Endothelial cell of umbilical vein (primary cell): ENCODE results near the gene R3HDM2. TPM values are rescaled to one million over a fixed set of nuclear protein-coding genes. Genes with fewer than 3 reads are reported as not detected.

ENCODE experiments used
- BruUV-seq: library from RNA; stranded (reverse); fragments of 400-500 nt; replicated peaks from 2 replicates; lab custom pipeline; 2021; lab: Mats Ljungman, UMichigan
- CTCF ChIA-PET: fragments of 300-600, 350-600 bp; sonication (Branson Sonifier 250); formaldehyde crosslinking; loops from one replicate; lab custom pipeline; 2021; ENCODE audit warnings: antibody characterized with exemption, inconsistent platforms; lab: Charles Lee
- POLR2A ChIA-PET: fragments of 300-600, 350-600 bp; sonication (Branson Sonifier 250); formaldehyde crosslinking; loops from one replicate; lab custom pipeline; 2021; ENCODE audit warnings: antibody characterized with exemption, inconsistent platforms; lab: Charles Lee
- DNase-seq: peaks from one replicate; pipeline ENCODE4 v3.0.0-alpha.2; 2011; ENCODE audit warnings: low read depth, low spot score
- FAIRE-seq: peaks from 2 replicates; lab custom pipeline; 2011; peaks lifted over from hg19 to GRCh38; lab: Jason Lieb, UNC
- H2AFZ ChIP-seq: 2 replicates; pipeline ENCODE4 v1.6.0; 2012; ENCODE audit warnings: low read depth, low read length, control low read depth, inconsistent platforms
- H3K27ac ChIP-seq: 2 replicates; pipeline ENCODE4 v1.5.1; 2011; ENCODE audit warnings: low read depth, mild to moderate bottlenecking, control low read depth, low read length, moderate library complexity; ENCODE audit not compliant: insufficient read depth
- H3K27me3 ChIP-seq, 2 experiments: 2 replicates each; pipeline versions ENCODE4 v1.6.0 to v1.6.1; 2011; ENCODE audit warnings: low read length in 2 of 2, mixed read lengths in 1 of 2; ENCODE audit not compliant: control insufficient read depth in 2 of 2, insufficient read depth in 2 of 2
- H3K36me3 ChIP-seq, 2 experiments: 2 replicates in 1 of 2; 3 replicates in 1 of 2; pipeline ENCODE4 v1.5.1; 2011; ENCODE audit warnings: low read length in 2 of 2, mild to moderate bottlenecking in 1 of 2, moderate library complexity in 1 of 2; ENCODE audit not compliant: control insufficient read depth in 2 of 2, insufficient read depth in 2 of 2; ENCODE audit errors: extremely low read depth in 1 of 2
- H3K4me1 ChIP-seq: 3 replicates; pipeline ENCODE4 v1.5.1; 2011; ENCODE audit warnings: mild to moderate bottlenecking, low read length; ENCODE audit not compliant: control insufficient read depth, insufficient read depth; ENCODE audit errors: extremely low read depth
- H3K4me2 ChIP-seq: 2 replicates; pipeline ENCODE4 v1.6.1; 2011; ENCODE audit warnings: low read length, control low read depth, mixed read lengths; ENCODE audit not compliant: insufficient read depth
- H3K4me3 ChIP-seq, 3 experiments: fragments of 200-600 bp in 1 of 3; sonication (generic), shearing (Covaris generic) in 1 of 3; replicated peaks in 1 of 3; 2 replicates each; pipeline ENCODE4 v1.5.1; 2011 to 2016; ENCODE audit warnings: control low read depth in 3 of 3, low read length in 3 of 3, mild to moderate bottlenecking in 2 of 3, inconsistent platforms in 1 of 3, low read depth in 1 of 3, moderate library complexity in 1 of 3; ENCODE audit not compliant: insufficient read depth in 1 of 3
- H3K79me2 ChIP-seq: 2 replicates; pipeline ENCODE4 v1.6.0; 2012; ENCODE audit warnings: low read length, inconsistent platforms; ENCODE audit not compliant: control insufficient read depth, insufficient read depth
- H3K9ac ChIP-seq: replicated peaks from 2 replicates; pipeline ENCODE3; 2011; ENCODE audit warnings: low read length, control low read depth; ENCODE audit not compliant: insufficient read depth; ENCODE audit errors: extremely low read depth
- H3K9me1 ChIP-seq: replicated peaks from 3 replicates; pipeline ENCODE4 v1.6.0; 2011; ENCODE audit warnings: mild to moderate bottlenecking, low read length; ENCODE audit not compliant: control insufficient read depth, insufficient read depth; ENCODE audit errors: extremely low read depth
- H3K9me3 ChIP-seq: replicated peaks from 2 replicates; pipeline ENCODE4 v1.5.1; 2012; ENCODE audit warnings: low read length, inconsistent platforms; ENCODE audit not compliant: control insufficient read depth, insufficient read depth
- H4K20me1 ChIP-seq: replicated peaks from 2 replicates; pipeline ENCODE3; 2011; ENCODE audit warnings: mild to moderate bottlenecking, low read length; ENCODE audit not compliant: control insufficient read depth, insufficient read depth; ENCODE audit errors: extremely low read depth
- EZH2 ChIP-seq: IDR thresholded peaks from 2 replicates; pipeline ENCODE4 v1.6.1; 2012; ENCODE audit warnings: borderline replicate concordance, low read depth, mild to moderate bottlenecking, moderate library complexity, low read length, inconsistent platforms; ENCODE audit not compliant: severe bottlenecking
- FOS ChIP-seq: IDR thresholded peaks from 2 replicates; pipeline ENCODE4 v1.6.1; 2011; ENCODE audit warnings: mild to moderate bottlenecking, low read length, moderate library complexity, borderline replicate concordance; ENCODE audit not compliant: insufficient read depth
- GATA2 ChIP-seq: IDR thresholded peaks from 2 replicates; pipeline ENCODE4 v1.7.0; 2011; ENCODE audit warnings: low read depth, mild to moderate bottlenecking, moderate library complexity, mixed read lengths, low read length; ENCODE audit not compliant: insufficient read length, insufficient read depth
- JUN ChIP-seq: IDR thresholded peaks from 2 replicates; pipeline ENCODE4 v1.6.1; 2011; ENCODE audit warnings: borderline replicate concordance, low read depth; ENCODE audit not compliant: insufficient read length, insufficient read depth
- MYC ChIP-seq: IDR thresholded peaks from one replicate; pipeline ENCODE4 v1.6.1; 2011; ENCODE audit warnings: mild to moderate bottlenecking, low read depth, low read length
- POLR2A ChIP-seq: IDR thresholded peaks from 2 replicates; pipeline ENCODE4 v1.6.1; 2012; ENCODE audit warnings: low read depth, mild to moderate bottlenecking, control low read depth, low read length
- POLR2AphosphoS5 ChIP-seq: IDR thresholded peaks from 2 replicates; pipeline ENCODE4 v1.6.1; 2012; ENCODE audit warnings: low read depth, mild to moderate bottlenecking, control low read depth, low read length, moderate library complexity; ENCODE audit not compliant: insufficient read depth
- dilution Hi-C: fragments of 300-500 bp; cut with MboI; formaldehyde crosslinking; loops from one replicate; pipeline ENCODE4 v1.15.0; 2019; ENCODE audit warnings: low sequenced_read_pairs; ENCODE audit not compliant: extremely low pct_ligation_motif_present
- intact Hi-C: fragments of 100-400 bp; cut with micrococcal nuclease; formaldehyde crosslinking; loops from one replicate; pipeline ENCODE4 v1.10.0; 2022
- polyA plus RNA-seq, 4 experiments: library from polyadenylated mRNA; depleted of rRNA in 3 of 4; stranded (reverse) in 3 of 4; unstranded in 1 of 4; fragments of >200 nt; gene quantifications; 2 replicates each; pipeline versions ENCODE4 v1.2.1 to v1.2.3, GENCODE V29; 2011 to 2012; ENCODE audit warnings: missing spikeins in 1 of 4
- total RNA-seq: library from RNA; stranded (reverse); gene quantifications from 2 replicates; pipeline ENCODE4 v1.2.3, GENCODE V29; 2021
- TF ChIP-seq, protein P1 (sequence below): IDR thresholded peaks from 2 replicates; pipeline ENCODE4 v1.6.1; 2011; ENCODE audit not compliant: insufficient read depth, insufficient read length
- TF ChIP-seq, protein P2 (sequence below), 2 donors: IDR thresholded peaks; 1 replicate in 1 of 2; 2 replicates in 1 of 2; pipeline ENCODE4 v1.5.1; 2011; ENCODE audit warnings: low read length in 2 of 2, mild to moderate bottlenecking in 2 of 2, moderate library complexity in 2 of 2, control low read depth in 1 of 2, inconsistent platforms in 1 of 2, low read depth in 1 of 2; ENCODE audit not compliant: insufficient read depth in 1 of 2; ENCODE audit errors: extremely low read depth in 1 of 2

The R3HDM2 gene
- total and polyA plus RNA-seq, 2 donors (not counting 3 experiments of a cell fraction or from before 2014, with no cell fraction given): 26.1 to 31.3 TPM

DNA sequence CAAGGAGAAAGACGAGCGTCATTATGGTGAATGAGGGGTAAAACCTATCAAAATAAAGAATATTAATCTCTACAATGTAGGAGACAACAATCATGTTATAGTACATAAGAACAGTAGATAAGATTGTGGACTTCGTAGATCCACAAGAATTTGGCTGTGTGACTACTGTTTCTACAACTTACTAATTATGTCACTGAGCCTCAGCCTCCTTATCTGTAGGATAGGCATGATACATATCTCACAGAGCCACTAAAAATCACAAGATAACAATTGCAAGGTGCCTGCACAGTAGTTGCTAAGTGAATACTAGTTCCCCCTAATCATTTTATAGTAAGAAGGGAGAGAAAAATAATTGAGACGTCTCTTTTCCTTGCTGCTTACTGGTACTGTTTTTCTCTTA is 101.6 kb downstream of the R3HDM2 start:
- intact Hi-C loops (no loop called here), dilution Hi-C loops (no loop called here)
- DNase-seq: no peak
- Histone ChIP-seq H3K4me1 (no peaks in the 10 kb centered on the region), H4K20me1 (no peaks in the 10 kb centered on the region), H3K36me3 (no peaks in the 10 kb centered on the region), H3K4me3 (no peak overlapping the region), H3K9me3 (no peaks in the 10 kb centered on the region), H3K27ac (no peak overlapping the region), H3K27me3 (no peaks in the 10 kb centered on the region), H3K4me2 (no peak overlapping the region), H2AFZ (no peak overlapping the region), H3K9me1 (no peaks in the 10 kb centered on the region), H3K9ac (no peak overlapping the region), H3K79me2 (no peaks in the 10 kb centered on the region)
- POLR2A ChIA-PET: no interaction called here
- CTCF ChIA-PET: no interaction called here
- FAIRE-seq: no peak
- BruUV-seq: no TSS peak
- TF ChIP-seq JUN (no peak), GATA2 (no peak), FOS (no peak), MYC (no peak), POLR2AphosphoS5 (no peak), POLR2A (no peak), EZH2 (no peak)
- TF ChIP-seq, protein P1, sequence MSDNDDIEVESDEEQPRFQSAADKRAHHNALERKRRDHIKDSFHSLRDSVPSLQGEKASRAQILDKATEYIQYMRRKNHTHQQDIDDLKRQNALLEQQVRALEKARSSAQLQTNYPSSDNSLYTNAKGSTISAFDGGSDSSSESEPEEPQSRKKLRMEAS: no peak
- TF ChIP-seq, protein P2, sequence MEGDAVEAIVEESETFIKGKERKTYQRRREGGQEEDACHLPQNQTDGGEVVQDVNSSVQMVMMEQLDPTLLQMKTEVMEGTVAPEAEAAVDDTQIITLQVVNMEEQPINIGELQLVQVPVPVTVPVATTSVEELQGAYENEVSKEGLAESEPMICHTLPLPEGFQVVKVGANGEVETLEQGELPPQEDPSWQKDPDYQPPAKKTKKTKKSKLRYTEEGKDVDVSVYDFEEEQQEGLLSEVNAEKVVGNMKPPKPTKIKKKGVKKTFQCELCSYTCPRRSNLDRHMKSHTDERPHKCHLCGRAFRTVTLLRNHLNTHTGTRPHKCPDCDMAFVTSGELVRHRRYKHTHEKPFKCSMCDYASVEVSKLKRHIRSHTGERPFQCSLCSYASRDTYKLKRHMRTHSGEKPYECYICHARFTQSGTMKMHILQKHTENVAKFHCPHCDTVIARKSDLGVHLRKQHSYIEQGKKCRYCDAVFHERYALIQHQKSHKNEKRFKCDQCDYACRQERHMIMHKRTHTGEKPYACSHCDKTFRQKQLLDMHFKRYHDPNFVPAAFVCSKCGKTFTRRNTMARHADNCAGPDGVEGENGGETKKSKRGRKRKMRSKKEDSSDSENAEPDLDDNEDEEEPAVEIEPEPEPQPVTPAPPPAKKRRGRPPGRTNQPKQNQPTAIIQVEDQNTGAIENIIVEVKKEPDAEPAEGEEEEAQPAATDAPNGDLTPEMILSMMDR (IDR thresholded peaks at IDR 0.05; ENCODE audit: extremely low read depth in 1 of 2, insufficient read depth in 1 of 2, low read depth in 1 of 2, low read length in 2 of 2): no peak
